Suprapubic skin (tissue), 3 donors: ENCODE results near the gene SCN5A.

ENCODE experiments used
- CTCF ChIP-seq, 2 donors: fragments of 200-600 bp in 1 of 2; fragments of 450-650 bp in 1 of 2; sonication (generic) in 1 of 2; IDR thresholded peaks; one replicate each; pipeline ENCODE4 v1.5.1; 2016 to 2019; ENCODE audit warnings: antibody characterized with exemption in 2 of 2, mild to moderate bottlenecking in 1 of 2, moderate library complexity in 1 of 2
- POLR2A ChIP-seq, 2 donors: fragments of 450-650 bp; IDR thresholded peaks; one replicate each; pipeline ENCODE4 v1.6.1; 2017; ENCODE audit warnings: antibody characterized with exemption in 2 of 2, mild to moderate bottlenecking in 2 of 2, moderate library complexity in 2 of 2

DNA sequence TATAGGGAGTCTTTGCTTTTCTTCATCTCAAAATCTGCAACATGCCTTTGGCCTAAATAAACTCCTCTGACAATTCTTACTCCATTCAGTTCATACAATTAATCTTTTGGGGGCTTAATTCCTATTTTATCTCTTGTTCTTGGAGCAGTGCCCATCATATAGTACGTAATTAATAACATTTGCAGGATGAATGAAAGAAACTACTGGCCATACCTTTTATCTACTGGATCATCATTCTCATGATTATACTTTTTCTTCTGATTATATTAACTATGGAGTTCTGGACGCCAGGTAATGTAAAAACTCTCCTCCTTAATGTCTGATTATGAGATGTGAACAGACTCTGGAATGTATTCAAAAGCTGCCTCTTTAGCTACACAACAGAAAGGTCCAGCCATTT, 46.5 kb upstream of the SCN5A start:
- TF ChIP-seq CTCF (IDR thresholded peaks at IDR 0.05): no peak
- TF ChIP-seq POLR2A (IDR thresholded peaks at IDR 0.05): no peak
